GM06990 (cell line): ENCODE data around the gene LOC128125822.

ENCODE experiments used
- DNase-seq: peaks from one replicate; pipeline ENCODE4 v3.0.0-alpha.2; 2011; ENCODE audit not compliant: insufficient read length; ENCODE audit errors: extremely low read depth
- H3K27me3 ChIP-seq: replicated peaks from 2 replicates; pipeline ENCODE4 v1.6.0; 2011; ENCODE audit warnings: low read length; ENCODE audit not compliant: control insufficient read depth, insufficient read depth
- H3K36me3 ChIP-seq: 2 replicates; pipeline ENCODE4 v1.5.1; 2011; ENCODE audit warnings: low read length; ENCODE audit not compliant: control insufficient read depth, insufficient read depth
- H3K4me3 ChIP-seq: replicated peaks from 2 replicates; pipeline ENCODE4 v1.5.1; 2011; ENCODE audit warnings: low read depth, mild to moderate bottlenecking, control low read depth, low read length
- CTCF ChIP-seq: IDR thresholded peaks from 2 replicates; pipeline ENCODE4 v1.5.1; 2011; ENCODE audit warnings: low read length, control low read depth, mild to moderate bottlenecking, inconsistent platforms; ENCODE audit not compliant: insufficient read depth, poor library complexity, severe bottlenecking

Gene LOC128125822

GRCh38 chr6:63565058-63565726 lies 7.1 kb upstream of the LOC128125822 start:
- Histone ChIP-seq H3K36me3 (no peaks in the 10 kb centered on the region), H3K27me3 (no peaks in the 10 kb centered on the region), H3K4me3 (no peak overlapping the region)
- DNase-seq: no peak
- TF ChIP-seq CTCF: no peak

- H3K36me3 ChIP-seq: no peaks in the 10 kb centered on the region
- H3K4me3 ChIP-seq: no peak overlapping the region
- no peaks in the 10 kb centered on the region for H3K27me3 ChIP-seq
- no peak for TF ChIP-seq CTCF
- DNase-seq: no peak
Observed at GRCh38 chr6:63565727-63566596, 6.3 kb upstream of the LOC128125822 start.

GRCh38 chr6:63567966-63568365 lies 4.3 kb upstream of the LOC128125822 start:
- no peak overlapping the region for H3K4me3 ChIP-seq
- TF ChIP-seq CTCF: no peak
- H3K36me3 ChIP-seq: no peaks in the 10 kb centered on the region
- no peak for DNase-seq
- H3K27me3 ChIP-seq: no peaks in the 10 kb centered on the region

- peaks cover 2% of the 10 kb centered on the region for H3K36me3 ChIP-seq
- DNase-seq: no peak
- no peak for TF ChIP-seq CTCF
- H3K4me3 ChIP-seq: peak overlapping the region; percentile 97
- no peaks in the 10 kb centered on the region for H3K27me3 ChIP-seq
Observed at GRCh38 chr6:63571361-63572043, 778 bp upstream of the LOC128125822 start.

GRCh38 chr6:63572747-63573075 lies 431 bp downstream of the LOC128125822 start:
- H3K4me3 ChIP-seq: peak overlapping the region; percentile 97
- no peaks in the 10 kb centered on the region for H3K27me3 ChIP-seq
- DNase-seq: no peak
- H3K36me3 ChIP-seq: peaks cover 2% of the 10 kb centered on the region
- TF ChIP-seq CTCF: no peak
